ENCODE data around the gene GALNT13. TPM values are rescaled to one million over a fixed set of nuclear protein-coding genes. Genes with fewer than 3 reads are reported as not detected.

GALNT13 gene
- total and polyA plus RNA-seq, 2 donors (not counting 1 experiment from before 2014, with no cell fraction given) = not detected

DNA sequence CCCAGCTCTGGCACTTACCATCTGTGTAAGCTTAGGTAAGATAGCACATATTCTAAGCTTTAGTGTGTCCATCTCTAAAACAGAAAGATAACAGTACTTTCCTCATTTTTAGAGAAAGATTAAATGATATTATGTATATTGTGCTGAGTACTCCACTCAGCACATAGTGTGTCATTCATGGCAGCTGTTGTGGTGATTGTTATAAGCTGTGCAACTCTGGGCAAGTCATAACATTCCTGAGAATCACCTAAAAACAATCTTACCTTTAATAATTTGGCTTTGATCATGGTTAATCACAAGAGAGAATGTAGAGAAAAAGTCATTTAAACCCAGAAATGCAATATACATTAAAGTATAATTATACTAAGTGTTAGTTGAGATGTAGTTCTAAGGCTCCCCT lies 391.5 kb downstream of the GALNT13 start:
- ChIA-PET CTCF (no interaction called here), POLR2A (no interaction called here)
- Histone ChIP-seq H3K9me3 (ENCODE audit: control extremely low read depth in 1 of 3, control insufficient read depth in 2 of 3, insufficient read depth in 1 of 3, low read length in 2 of 3) (peaks cover 0 to 4% (median 0%) of the 10 kb centered on the region in 3 donors), H3K9ac (ENCODE audit: low read length) (no peak overlapping the region), H3K27me3 (replicated peaks in 1 of 4; ENCODE audit: control extremely low read depth in 1 of 4, control insufficient read depth in 3 of 4, insufficient read depth in 4 of 4, low read length in 3 of 4) (no peaks in the 10 kb centered on the region), H3K4me1 (ENCODE audit: control insufficient read depth in 2 of 2, insufficient read depth in 2 of 2, low read length in 2 of 2) (no peaks in the 10 kb centered on the region), H3K36me3 (replicated peaks in 1 of 2; ENCODE audit: control extremely low read depth in 1 of 2, control insufficient read depth in 1 of 2, extremely low read depth in 1 of 2, insufficient read depth in 2 of 2, low read length in 1 of 2) (no peaks in the 10 kb centered on the region), H3K4me3 (ENCODE audit: control extremely low read depth in 1 of 5, extremely low read depth in 1 of 5, insufficient read depth in 1 of 5, low read depth in 2 of 5, low read length in 4 of 5) (no peak overlapping the region), H4K20me1 (ENCODE audit: control insufficient read depth, insufficient read depth, low read length, poor library complexity, severe bottlenecking) (no peaks in the 10 kb centered on the region), H3K27ac (ENCODE audit: low read length in 2 of 2) (no peak overlapping the region), H3K79me2 (ENCODE audit: control insufficient read depth, insufficient read depth, low read length) (no peaks in the 10 kb centered on the region), H2AFZ (ENCODE audit: insufficient read depth, low read depth, low read length, poor library complexity, severe bottlenecking) (no peak overlapping the region), H3K4me2 (replicated peaks; ENCODE audit: low read depth, low read length, poor library complexity, severe bottlenecking) (no peak overlapping the region)
- ATAC-seq (ENCODE audit: low read depth) (no peak), DNase-seq (no peak)
- no peak for TF ChIP-seq EZH2 (IDR thresholded peaks at IDR 0.05; ENCODE audit: borderline replicate concordance, insufficient read depth, low read depth, low read length, poor library complexity, severe bottlenecking)
- TF ChIP-seq CTCF (IDR thresholded peaks at IDR 0.05) = no peak
- no peaks in the 10 kb centered on the region for H3K9me3 Mint-ChIP-seq (ENCODE audit: insufficient read depth)
- no peak overlapping the region for H3K27ac Mint-ChIP-seq
- H3K27me3 Mint-ChIP-seq = no peaks in the 10 kb centered on the region
- intact Hi-C loops (cut with micrococcal nuclease) = no loop called here
- no peaks in the 10 kb centered on the region for H3K4me1 Mint-ChIP-seq
- no peak overlapping the region for H3K4me3 Mint-ChIP-seq

GRCh38 chr2:154264024-154264423 lies 392.3 kb downstream of the GALNT13 start:
- WGBS (ENCODE audit: insufficient coverage) = 30% methylated on average over 1 of the region's 2 CpGs
- ATAC-seq (ENCODE audit: low read depth) (no peak), DNase-seq (no peak)
- Mint-ChIP-seq H3K4me3 (no peak overlapping the region), H3K4me1 (no peaks in the 10 kb centered on the region), H3K9me3 (ENCODE audit: insufficient read depth) (no peaks in the 10 kb centered on the region), H3K27me3 (no peaks in the 10 kb centered on the region), H3K27ac (no peak overlapping the region)
- no peaks in the 10 kb centered on the region for H3K4me1 ChIP-seq (ENCODE audit: control insufficient read depth in 2 of 2, insufficient read depth in 2 of 2, low read length in 2 of 2)
- peaks cover 0 to 4% (median 0%) of the 10 kb centered on the region in 3 donors for H3K9me3 ChIP-seq (ENCODE audit: control extremely low read depth in 1 of 3, control insufficient read depth in 2 of 3, insufficient read depth in 1 of 3, low read length in 2 of 3)
- H3K4me2 ChIP-seq (replicated peaks; ENCODE audit: low read depth, low read length, poor library complexity, severe bottlenecking) = no peak overlapping the region
- no peaks in the 10 kb centered on the region for H4K20me1 ChIP-seq (ENCODE audit: control insufficient read depth, insufficient read depth, low read length, poor library complexity, severe bottlenecking)
- H3K9ac ChIP-seq (ENCODE audit: low read length) = no peak overlapping the region
- H3K4me3 ChIP-seq (ENCODE audit: control extremely low read depth in 1 of 5, extremely low read depth in 1 of 5, insufficient read depth in 1 of 5, low read depth in 2 of 5, low read length in 4 of 5) = no peak overlapping the region
- TF ChIP-seq EZH2 (IDR thresholded peaks at IDR 0.05; ENCODE audit: borderline replicate concordance, insufficient read depth, low read depth, low read length, poor library complexity, severe bottlenecking) (no peak), CTCF (IDR thresholded peaks at IDR 0.05) (no peak)
- POLR2A ChIA-PET = no interaction called here
- CTCF ChIA-PET = no interaction called here
- H2AFZ ChIP-seq (ENCODE audit: insufficient read depth, low read depth, low read length, poor library complexity, severe bottlenecking) = no peak overlapping the region
- no peak overlapping the region for H3K27ac ChIP-seq (ENCODE audit: low read length in 2 of 2)
- no peaks in the 10 kb centered on the region for H3K27me3 ChIP-seq (replicated peaks in 1 of 4; ENCODE audit: control extremely low read depth in 1 of 4, control insufficient read depth in 3 of 4, insufficient read depth in 4 of 4, low read length in 3 of 4)
- intact Hi-C loops (cut with micrococcal nuclease) = no loop called here
- no peaks in the 10 kb centered on the region for H3K79me2 ChIP-seq (ENCODE audit: control insufficient read depth, insufficient read depth, low read length)
- no peaks in the 10 kb centered on the region for H3K36me3 ChIP-seq (replicated peaks in 1 of 2; ENCODE audit: control extremely low read depth in 1 of 2, control insufficient read depth in 1 of 2, extremely low read depth in 1 of 2, insufficient read depth in 2 of 2, low read length in 1 of 2)
